Esophagus squamous epithelium (tissue), 5 donors: ENCODE measurements around the gene ARMH3. TPM values are rescaled to one million over a fixed set of nuclear protein-coding genes. Genes with fewer than 3 reads are reported as not detected.

Experiments
- DNase-seq: peaks from one replicate; lab custom pipeline; 2025; lab: John Stamatoyannopoulos, UW
- H3K27ac ChIP-seq, 4 donors: fragments of 200-600 bp; sonication (generic); one replicate each; pipeline ENCODE4 v1.5.1; 2016 to 2019; ENCODE audit warnings: mild to moderate bottlenecking in 1 of 4
- H3K27me3 ChIP-seq, 4 donors: fragments of 200-600 bp; sonication (generic); 1 replicate in 3 of 4; 2 replicates in 1 of 4; pipeline versions ENCODE4 v1.5.1 to v1.6.0; 2017 to 2021; ENCODE audit warnings: antibody characterized with exemption in 1 of 4
- H3K36me3 ChIP-seq, 3 donors: fragments of 200-600 bp; sonication (generic); one replicate each; pipeline ENCODE4 v1.5.1; 2016 to 2019
- H3K4me1 ChIP-seq, 3 donors: fragments of 200-600 bp; sonication (generic); one replicate each; pipeline ENCODE4 v1.5.1; 2017 to 2019
- H3K4me3 ChIP-seq, 4 donors: fragments of 200-600 bp; sonication (generic); 1 replicate in 3 of 4; 2 replicates in 1 of 4; pipeline ENCODE4 v1.5.1; 2016 to 2019; ENCODE audit warnings: mild to moderate bottlenecking in 2 of 4, moderate library complexity in 1 of 4
- H3K9me3 ChIP-seq, 3 donors: fragments of 200-600 bp; sonication (generic); one replicate each; pipeline ENCODE4 v1.5.1; 2016 to 2019
- POLR2A ChIP-seq, 4 donors: fragments of 450-650 bp; IDR thresholded peaks; one replicate each; pipeline ENCODE4 v1.6.1; 2017; ENCODE audit warnings: antibody characterized with exemption in 4 of 4, mild to moderate bottlenecking in 4 of 4, moderate library complexity in 3 of 4
- WGBS, 2 donors: methylation state at CpG; one replicate each; pipeline ENCODE4 v1.1.5; 2018; 5-methylcytosine and 5-hydroxymethylcytosine counted together
- intact Hi-C: fragments of 100-400 bp; cut with DNase I; formaldehyde crosslinking; loops from one replicate; pipeline ENCODE4 v1.15.0; 2022
- total RNA-seq, 4 donors: library from RNA; depleted of rRNA; stranded (reverse); fragments of >200 nt; gene quantifications; one replicate each; pipeline ENCODE4 v1.1.0, GENCODE V29; 2016
- TF ChIP-seq, protein P1 (sequence below), 6 experiments: fragments of 450-650 bp in 4 of 6; fragments of 200-600 bp in 2 of 6; sonication (generic) in 2 of 6; IDR thresholded peaks; one replicate each; pipeline ENCODE4 v1.5.1; 2016 to 2019; ENCODE audit warnings: antibody characterized with exemption in 6 of 6, mild to moderate bottlenecking in 4 of 6, moderate library complexity in 4 of 6
- donor health status: DM: yes; HTN: yes; CAD: no.

The ARMH3 gene
- total RNA-seq, 4 donors from 2014 or later, result 13.3 to 17.2 (median 16.1) TPM

DNA sequence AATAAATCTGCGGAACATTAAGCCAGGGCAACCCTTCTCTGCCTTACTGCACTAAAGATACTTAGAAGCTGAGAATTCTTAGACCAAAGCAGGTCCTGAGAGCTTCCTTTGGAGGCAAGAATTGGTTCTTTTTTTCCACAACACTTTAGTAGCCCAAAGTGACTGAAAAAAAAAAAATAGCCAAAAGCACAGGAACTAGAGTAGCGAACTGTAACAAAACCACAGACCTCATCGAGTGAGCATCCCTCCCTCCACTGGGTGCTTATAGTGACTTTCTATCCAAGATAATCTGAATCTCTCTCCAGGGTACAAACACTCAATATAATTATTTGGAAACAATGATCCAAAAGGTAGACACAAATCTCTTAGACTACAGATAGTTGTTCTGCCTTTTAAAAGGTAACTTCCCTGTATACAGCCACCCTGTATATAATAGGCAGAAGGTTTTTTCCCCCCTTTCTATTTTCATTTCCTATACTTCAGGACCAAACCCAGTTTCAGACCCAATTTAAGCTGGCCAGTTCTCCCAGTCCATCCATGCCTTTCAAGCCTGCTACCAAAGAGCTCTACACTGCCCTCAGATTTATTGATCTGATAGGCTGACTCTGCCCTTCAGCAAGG, 180.8 kb downstream of the ARMH3 start:
- DNase-seq, result no peak
- H3K4me3 ChIP-seq, result no peak overlapping the region
- H3K27me3 ChIP-seq, result no peaks in the 10 kb centered on the region
- peaks cover 0 to 22% (median 0%) of the 10 kb centered on the region in 3 donors for H3K36me3 ChIP-seq
- no peaks in the 10 kb centered on the region for H3K9me3 ChIP-seq
- WGBS, 2 donors, result 66 to 80% methylated on average over 3 of the region's 3 CpGs
- H3K27ac ChIP-seq, result no peak overlapping the region
- H3K4me1 ChIP-seq, result peaks cover 0 to 3% (median 0%) of the 10 kb centered on the region in 3 donors
- TF ChIP-seq, protein P1, sequence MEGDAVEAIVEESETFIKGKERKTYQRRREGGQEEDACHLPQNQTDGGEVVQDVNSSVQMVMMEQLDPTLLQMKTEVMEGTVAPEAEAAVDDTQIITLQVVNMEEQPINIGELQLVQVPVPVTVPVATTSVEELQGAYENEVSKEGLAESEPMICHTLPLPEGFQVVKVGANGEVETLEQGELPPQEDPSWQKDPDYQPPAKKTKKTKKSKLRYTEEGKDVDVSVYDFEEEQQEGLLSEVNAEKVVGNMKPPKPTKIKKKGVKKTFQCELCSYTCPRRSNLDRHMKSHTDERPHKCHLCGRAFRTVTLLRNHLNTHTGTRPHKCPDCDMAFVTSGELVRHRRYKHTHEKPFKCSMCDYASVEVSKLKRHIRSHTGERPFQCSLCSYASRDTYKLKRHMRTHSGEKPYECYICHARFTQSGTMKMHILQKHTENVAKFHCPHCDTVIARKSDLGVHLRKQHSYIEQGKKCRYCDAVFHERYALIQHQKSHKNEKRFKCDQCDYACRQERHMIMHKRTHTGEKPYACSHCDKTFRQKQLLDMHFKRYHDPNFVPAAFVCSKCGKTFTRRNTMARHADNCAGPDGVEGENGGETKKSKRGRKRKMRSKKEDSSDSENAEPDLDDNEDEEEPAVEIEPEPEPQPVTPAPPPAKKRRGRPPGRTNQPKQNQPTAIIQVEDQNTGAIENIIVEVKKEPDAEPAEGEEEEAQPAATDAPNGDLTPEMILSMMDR (IDR thresholded peaks at IDR 0.05), result no peak
- no peak for TF ChIP-seq POLR2A (IDR thresholded peaks at IDR 0.05)
- intact Hi-C loops, result no loop called here

DNA sequence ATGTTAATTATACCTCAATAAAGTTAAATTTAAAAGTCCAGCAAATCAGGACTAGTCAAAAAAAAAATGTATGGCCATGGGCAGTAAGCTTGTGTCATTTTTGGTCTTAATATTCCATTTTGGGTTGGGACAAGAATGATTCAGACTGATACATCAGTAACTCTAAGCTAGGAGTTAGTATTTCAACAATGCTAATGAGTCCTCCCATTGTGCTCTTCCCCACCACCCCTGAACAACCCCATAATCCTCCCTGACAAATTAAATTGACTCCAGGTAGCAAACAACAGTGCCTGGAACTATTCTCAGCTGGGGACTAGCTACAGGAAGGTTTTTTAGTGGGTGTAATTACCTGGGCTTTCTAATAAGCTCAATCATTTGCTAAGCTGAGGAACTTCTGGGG, 181.7 kb downstream of the ARMH3 start:
- no peaks in the 10 kb centered on the region for H3K9me3 ChIP-seq
- no peaks in the 10 kb centered on the region for H3K27me3 ChIP-seq
- H3K27ac ChIP-seq, result no peak overlapping the region
- no peak overlapping the region for H3K4me3 ChIP-seq
- peaks cover 0 to 16% (median 0%) of the 10 kb centered on the region in 3 donors for H3K36me3 ChIP-seq
- intact Hi-C loops, result no loop called here
- DNase-seq, result no peak
- TF ChIP-seq POLR2A (IDR thresholded peaks at IDR 0.05), result no peak
- TF ChIP-seq, protein P1 (IDR thresholded peaks at IDR 0.05), result no peak
- H3K4me1 ChIP-seq, result no peaks in the 10 kb centered on the region

DNA sequence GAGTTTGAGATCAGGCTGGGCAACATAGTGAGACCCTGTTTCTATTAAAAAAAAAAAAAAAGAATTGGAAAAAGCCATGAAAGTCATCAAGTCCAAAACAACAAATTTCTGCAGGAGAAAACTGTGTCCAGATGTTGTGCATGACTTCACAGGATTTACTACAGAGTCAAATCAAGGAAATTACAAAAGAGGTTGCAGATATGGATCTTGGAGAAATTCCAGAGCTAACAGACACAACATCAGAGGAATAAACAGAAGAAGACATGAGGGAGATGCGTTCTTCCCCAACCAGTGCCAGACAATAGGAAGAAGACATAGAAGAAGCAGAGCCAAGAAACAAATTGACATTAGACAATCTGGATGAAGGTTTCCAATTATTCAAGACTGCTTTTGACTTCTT, 188.0 kb downstream of the ARMH3 start:
- Histone ChIP-seq H3K9me3 (no peaks in the 10 kb centered on the region), H3K27ac (no peak overlapping the region), H3K27me3 (no peaks in the 10 kb centered on the region), H3K36me3 (peaks cover 0 to 25% (median 0%) of the 10 kb centered on the region in 3 donors), H3K4me3 (no peak overlapping the region), H3K4me1 (no peaks in the 10 kb centered on the region)
- no peak for DNase-seq
- 70 to 74% methylated on average over 1 of the region's 1 CpG for WGBS, 2 donors
- TF ChIP-seq POLR2A (IDR thresholded peaks at IDR 0.05), result no peak
- TF ChIP-seq, protein P1 (IDR thresholded peaks at IDR 0.05), result no peak
- intact Hi-C loops, result no loop called here

DNA sequence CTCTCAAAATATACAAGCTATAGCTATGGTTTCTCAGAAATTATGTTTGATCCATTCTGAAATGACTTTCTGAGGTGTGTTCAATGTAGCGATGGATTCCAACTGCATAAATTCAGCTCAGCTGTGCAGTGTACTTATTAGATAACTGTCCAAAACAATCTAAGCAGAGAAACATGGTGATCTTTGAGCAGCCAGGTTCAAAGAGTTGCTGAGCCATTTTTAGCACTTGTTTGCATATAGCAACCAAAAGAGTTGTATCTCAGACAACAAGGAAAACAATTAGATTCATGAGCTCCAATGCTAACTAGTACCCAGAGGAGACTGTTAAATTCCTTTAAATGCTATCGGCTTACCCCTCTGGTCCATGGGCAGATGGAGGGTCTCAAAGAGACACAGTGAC, 196.4 kb downstream of the ARMH3 start:
- WGBS, 2 donors, result 79 to 98% methylated on average over 2 of the region's 2 CpGs

More for the DNA sequence above, 196.4 kb downstream of the ARMH3 start:
- no peak for DNase-seq
- Histone ChIP-seq H3K36me3 (peaks cover 0 to 18% (median 0%) of the 10 kb centered on the region in 3 donors), H3K27me3 (no peaks in the 10 kb centered on the region), H3K27ac (no peak overlapping the region), H3K4me1 (no peaks in the 10 kb centered on the region), H3K4me3 (no peak overlapping the region), H3K9me3 (peaks cover 0 to 12% (median 0%) of the 10 kb centered on the region in 3 donors)
- TF ChIP-seq POLR2A (IDR thresholded peaks at IDR 0.05), result no peak
- TF ChIP-seq, protein P1 (IDR thresholded peaks at IDR 0.05), result no peak
- intact Hi-C loops, result no loop called here
